Panc1 (cell line): ENCODE measurements around the gene AGPAT4. TPM values are rescaled to one million over a fixed set of nuclear protein-coding genes. Genes with fewer than 3 reads are reported as not detected.
A peak's percentile ranks its signal among the peaks of the same experiment; 100 is the strongest.

ENCODE experiments used
- ATAC-seq: fragments of 200-7000 bp; cut with Tn5 transposase; 2 replicates; pipeline ENCODE4 v1.9.1; 2020; ENCODE audit warnings: mild to moderate bottlenecking, moderate library complexity
- Bru-seq: library from RNA; stranded (reverse); fragments of 400-500 nt; gene quantifications from one replicate; lab custom pipeline; 2021; lab: Mats Ljungman, UMichigan
- BruChase-seq, 2 experiments: library from RNA; stranded (reverse); fragments of 400-500 nt; gene quantifications; one replicate each; lab custom pipeline; 2021; lab: Mats Ljungman, UMichigan
- BruUV-seq: library from RNA; stranded (reverse); fragments of 400-500 nt; replicated peaks from 2 replicates; lab custom pipeline; 2021; lab: Mats Ljungman, UMichigan
- CTCF ChIA-PET: fragments of 300-600 bp; sonication (Branson Sonifier 250); formaldehyde crosslinking; loops from one replicate; lab custom pipeline; 2022; ENCODE audit warnings: antibody characterized with exemption; lab: Charles Lee
- POLR2A ChIA-PET: fragments of 300-600 bp; sonication (Branson Sonifier 250); formaldehyde crosslinking; loops from one replicate; lab custom pipeline; 2022; ENCODE audit warnings: antibody characterized with exemption; lab: Charles Lee
- DNase-seq: peaks from one replicate; pipeline ENCODE4 v3.0.0-alpha.2; 2010; ENCODE audit warnings: low read depth, low spot score
- H3K27ac ChIP-seq: 2 replicates; pipeline ENCODE4 v1.5.1; 2011; ENCODE audit warnings: mild to moderate bottlenecking, low read length, inconsistent platforms
- H3K27me3 ChIP-seq: fragments of 200-500 bp; sonication (Bioruptor generic); 2 replicates; pipeline ENCODE4 v1.6.0; 2014; ENCODE audit warnings: low read length, inconsistent platforms; ENCODE audit not compliant: control insufficient read depth, insufficient read depth
- H3K36me3 ChIP-seq: fragments of 200-500 bp; sonication (Bioruptor generic); 2 replicates; pipeline ENCODE4 v1.5.1; 2014; ENCODE audit warnings: inconsistent platforms, mild to moderate bottlenecking, low read length, moderate library complexity; ENCODE audit not compliant: control insufficient read depth, insufficient read depth
- H3K4me1 ChIP-seq: 2 replicates; pipeline ENCODE4 v1.5.1; 2011; ENCODE audit warnings: inconsistent platforms, mild to moderate bottlenecking, low read length, moderate library complexity; ENCODE audit not compliant: control insufficient read depth, insufficient read depth
- H3K4me3 ChIP-seq, 2 experiments: 2 replicates each; pipeline ENCODE4 v1.5.1; 2011 to 2012; ENCODE audit warnings: low read depth in 2 of 2, low read length in 2 of 2, mild to moderate bottlenecking in 2 of 2, inconsistent platforms in 1 of 2, moderate library complexity in 1 of 2
- H3K9me3 ChIP-seq: fragments of 200-500 bp; sonication (Bioruptor generic); 2 replicates; pipeline ENCODE4 v1.5.1; 2014; ENCODE audit warnings: low read depth, mild to moderate bottlenecking, inconsistent platforms, low read length, moderate library complexity; ENCODE audit not compliant: control insufficient read depth, insufficient read depth
- CTCF ChIP-seq: fragments of 450-650 bp; IDR thresholded peaks from 2 replicates; pipeline ENCODE4 v1.5.1; 2017; ENCODE audit warnings: mild to moderate bottlenecking
- POLR2AphosphoS5 ChIP-seq: IDR thresholded peaks from 2 replicates; pipeline ENCODE4 v1.6.1; 2012; ENCODE audit warnings: mild to moderate bottlenecking, low read depth, low read length, moderate library complexity
- REST ChIP-seq, 2 experiments: IDR thresholded peaks; 2 replicates each; pipeline ENCODE4 v1.6.1; 2011 to 2012; ENCODE audit warnings: low read depth in 2 of 2, control low read depth in 1 of 2, low read length in 1 of 2, mild to moderate bottlenecking in 1 of 2, moderate library complexity in 1 of 2; ENCODE audit not compliant: insufficient read depth in 1 of 2
- SIN3A ChIP-seq: IDR thresholded peaks from 2 replicates; pipeline ENCODE4 v1.6.1; 2012; ENCODE audit warnings: low read depth, mild to moderate bottlenecking, low read length, moderate library complexity, borderline replicate concordance; ENCODE audit not compliant: insufficient read depth
- TCF7L2 ChIP-seq: IDR thresholded peaks from 2 replicates; pipeline ENCODE4 v1.6.1; 2011; ENCODE audit warnings: mild to moderate bottlenecking, low read depth, low read length, inconsistent platforms
- in situ Hi-C: cut with HindIII; loops from 2 replicates; pipeline ENCODE4 v1.10.0; 2016; ENCODE audit warnings: low sequenced_read_pairs, low pct_unique_long_range_greater_than_20kb
- intact Hi-C: fragments of 100-400 bp; cut with micrococcal nuclease; formaldehyde crosslinking; loops from one replicate; pipeline ENCODE4 v1.10.0; 2022; ENCODE audit not compliant: unreplicated experiment
- long read RNA-seq: library from polyadenylated mRNA; unstranded; transcript quantifications from one replicate; pipeline ENCODE4 v2.0.0, GENCODE V29; 2021; ENCODE audit not compliant: unreplicated experiment
- polyA plus RNA-seq: library from polyadenylated mRNA; unstranded; fragments of >200 nt; gene quantifications from one replicate; pipeline ENCODE4 v1.2.1, GENCODE V29; 2012; ENCODE audit warnings: missing spikeins; ENCODE audit not compliant: insufficient read length
- total RNA-seq: library from RNA; stranded (reverse); gene quantifications from one replicate; pipeline ENCODE4 v1.2.1, GENCODE V29; 2021; ENCODE audit not compliant: unreplicated experiment

The AGPAT4 gene
- total RNA-seq, result 12.9 TPM
- polyA plus RNA-seq, result 18.0 TPM
- percentile 67 among the genes with signal in this experiment for Bru-seq, nascent RNA
- percentile 61 among the genes with signal in this experiment for BruChase-seq, experiment 1, labeled RNA remaining after a 2-hour chase
- percentile 58 among the genes with signal in this experiment for BruChase-seq, experiment 2, labeled RNA remaining after a 6-hour chase
- long read RNA-seq, full-length matches to known transcripts, result 4 of 12 reads
- long read RNA-seq, partial matches to known transcripts, result 0 of 12 reads
- long read RNA-seq, other reads (novel, unspliced or antisense), result 8 of 12 reads

- no TSS peak for BruUV-seq
- peaks cover 24% of the 10 kb centered on the region for H3K4me1 ChIP-seq
- DNase-seq (peak; percentile 87), ATAC-seq (peak; percentile 98)
- peak within 1 kb of the TSS; percentile 92 for H3K27ac ChIP-seq
- peak within 1 kb of the TSS; percentile 55 to 89 for H3K4me3 ChIP-seq
- intact Hi-C loops, result loop anchor here (5.0 kb wide), 1 partner anchor 98 kb away; no protein-coding TSS in a partner anchor
- H3K27me3 ChIP-seq, result no peaks in the 10 kb centered on the region
- TF ChIP-seq SIN3A (no peak), CTCF (no peak), TCF7L2 (no peak), REST (IDR thresholded peaks at IDR 0.05; ENCODE audit: insufficient read depth in 1 of 2, low read depth in 2 of 2, low read length in 1 of 2) (peak in 1 of 2 experiments; percentile 36; a peak in 1 of 4 replicates), POLR2AphosphoS5 (peak; percentile 61; the same call in 1 of the 2 replicates)
- H3K36me3 ChIP-seq, result peaks cover 4% of the 10 kb centered on the region; the same call in 1 of the 2 replicates
- in situ Hi-C loops, result no loop called here
- POLR2A ChIA-PET, result interaction anchor here (0.6 to 1.0 kb wide), 11 partner anchors 10 to 1795 kb away, joined by 3 to 7 read pairs (median 4); no protein-coding TSS in a partner anchor
- H3K9me3 ChIP-seq, result no peaks in the 10 kb centered on the region
- CTCF ChIA-PET, result interaction anchor here (0.6 to 1.0 kb wide), 3 partner anchors 15 to 51 kb away, joined by 3 to 4 read pairs (median 3); no protein-coding TSS in a partner anchor
These were observed at the start of gene AGPAT4 for GRCh38 chr6:161273752-161274487. Gene AGPAT4, minus strand, starts transcription at chr6:161274061. Its CDS starts 41,848 bp downstream, at chr6:161232213.

- CTCF ChIA-PET, result no interaction called here
- Histone ChIP-seq H3K27me3 (no peaks in the 10 kb centered on the region), H3K36me3 (no peaks in the 10 kb centered on the region), H3K4me3 (no peak overlapping the region), H3K27ac (no peak overlapping the region), H3K9me3 (no peaks in the 10 kb centered on the region), H3K4me1 (no peaks in the 10 kb centered on the region)
- BruUV-seq, result no TSS peak
- TF ChIP-seq POLR2AphosphoS5, result no peak
- TF ChIP-seq REST (IDR thresholded peaks at IDR 0.05; ENCODE audit: insufficient read depth in 1 of 2, low read depth in 2 of 2, low read length in 1 of 2), result no peak
- TF ChIP-seq TCF7L2, result no peak
- no peak for TF ChIP-seq SIN3A
- no peak for TF ChIP-seq CTCF
- no peak for ATAC-seq
- intact Hi-C loops, result no loop called here
- POLR2A ChIA-PET, result no interaction called here
- DNase-seq, result no peak
- in situ Hi-C loops, result no loop called here
These were observed 45.4 kb upstream of the AGPAT4 start for GRCh38 chr6:161319231-161319630.
